BJ (cell line): ENCODE data around the gene TAF1. TPM values are rescaled to one million over a fixed set of nuclear protein-coding genes. Genes with fewer than 3 reads are reported as not detected.
"Not testable (repeated sequence)": the region's sequence is repeated elsewhere in the genome, so short reads cannot be mapped to it uniquely, and the experiment has no call there.

Source experiments
- CTCF ChIA-PET: fragments of 350-600 bp; formaldehyde crosslinking; extraction: SDS; loops from one replicate; lab custom pipeline; 2021; ENCODE audit warnings: antibody characterized with exemption, inconsistent platforms; lab: Yijun Ruan, JAX
- POLR2A ChIA-PET: fragments of 300-600 bp; sonication (Branson Sonifier 250); formaldehyde crosslinking; extraction: SDS; loops from one replicate; lab custom pipeline; 2021; ENCODE audit warnings: antibody characterized with exemption; lab: Charles Lee
- DNase-seq: peaks from one replicate; pipeline ENCODE4 v3.0.0-alpha.2; 2011; ENCODE audit warnings: low read depth
- H3K27me3 ChIP-seq: 2 replicates; pipeline ENCODE4 v1.6.0; 2011; ENCODE audit warnings: low read length; ENCODE audit not compliant: control insufficient read depth, insufficient read depth
- H3K36me3 ChIP-seq: 2 replicates; pipeline ENCODE4 v1.5.1; 2011; ENCODE audit warnings: low read length; ENCODE audit not compliant: control insufficient read depth, insufficient read depth
- H3K4me3 ChIP-seq: 2 replicates; pipeline ENCODE4 v1.5.1; 2011; ENCODE audit warnings: low read depth, mild to moderate bottlenecking, control low read depth, low read length
- polyA plus RNA-seq: library from polyadenylated mRNA; depleted of rRNA; stranded (reverse); fragments of >200 nt; gene quantifications from 2 replicates; pipeline ENCODE4 v1.2.3, GENCODE V29; 2011
- TF ChIP-seq, protein P1 (sequence below): IDR thresholded peaks from 2 replicates; pipeline ENCODE4 v1.5.1; 2011; ENCODE audit warnings: low read depth, mild to moderate bottlenecking, control low read depth, inconsistent platforms, low read length, moderate library complexity; ENCODE audit not compliant: insufficient read depth

Gene TAF1
- polyA plus RNA-seq, 1 experiment = 11.1 TPM

DNA sequence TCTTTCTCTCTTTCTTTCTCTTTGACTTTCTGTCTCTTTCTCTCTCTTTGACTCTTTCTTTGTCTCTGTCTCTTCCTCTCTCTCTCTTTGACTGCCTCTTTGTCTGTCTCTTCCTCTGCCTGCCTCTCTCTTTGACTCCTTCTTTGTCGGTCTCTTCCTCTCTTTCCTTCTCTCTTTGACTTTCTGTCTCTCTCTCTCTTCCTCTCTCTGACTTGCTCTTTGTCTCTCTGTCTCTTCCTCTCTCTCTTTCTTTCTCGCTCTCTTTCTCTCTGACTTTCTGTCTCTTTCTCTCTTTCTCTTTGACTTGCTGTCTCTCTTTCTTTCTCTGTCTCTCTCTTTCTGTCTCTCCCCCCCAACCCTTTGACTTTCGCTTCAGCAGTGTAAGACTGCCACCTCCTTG lies 130.3 kb downstream of the TAF1 start:
- TF ChIP-seq, protein P1, sequence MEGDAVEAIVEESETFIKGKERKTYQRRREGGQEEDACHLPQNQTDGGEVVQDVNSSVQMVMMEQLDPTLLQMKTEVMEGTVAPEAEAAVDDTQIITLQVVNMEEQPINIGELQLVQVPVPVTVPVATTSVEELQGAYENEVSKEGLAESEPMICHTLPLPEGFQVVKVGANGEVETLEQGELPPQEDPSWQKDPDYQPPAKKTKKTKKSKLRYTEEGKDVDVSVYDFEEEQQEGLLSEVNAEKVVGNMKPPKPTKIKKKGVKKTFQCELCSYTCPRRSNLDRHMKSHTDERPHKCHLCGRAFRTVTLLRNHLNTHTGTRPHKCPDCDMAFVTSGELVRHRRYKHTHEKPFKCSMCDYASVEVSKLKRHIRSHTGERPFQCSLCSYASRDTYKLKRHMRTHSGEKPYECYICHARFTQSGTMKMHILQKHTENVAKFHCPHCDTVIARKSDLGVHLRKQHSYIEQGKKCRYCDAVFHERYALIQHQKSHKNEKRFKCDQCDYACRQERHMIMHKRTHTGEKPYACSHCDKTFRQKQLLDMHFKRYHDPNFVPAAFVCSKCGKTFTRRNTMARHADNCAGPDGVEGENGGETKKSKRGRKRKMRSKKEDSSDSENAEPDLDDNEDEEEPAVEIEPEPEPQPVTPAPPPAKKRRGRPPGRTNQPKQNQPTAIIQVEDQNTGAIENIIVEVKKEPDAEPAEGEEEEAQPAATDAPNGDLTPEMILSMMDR = no peak
- H3K36me3 ChIP-seq = no peaks in the 10 kb centered on the region
- ChIA-PET CTCF (no interaction called here), POLR2A (no interaction called here)
- no peak overlapping the region for H3K4me3 ChIP-seq
- no peak for DNase-seq
- H3K27me3 ChIP-seq = no peaks in the 10 kb centered on the region

DNA sequence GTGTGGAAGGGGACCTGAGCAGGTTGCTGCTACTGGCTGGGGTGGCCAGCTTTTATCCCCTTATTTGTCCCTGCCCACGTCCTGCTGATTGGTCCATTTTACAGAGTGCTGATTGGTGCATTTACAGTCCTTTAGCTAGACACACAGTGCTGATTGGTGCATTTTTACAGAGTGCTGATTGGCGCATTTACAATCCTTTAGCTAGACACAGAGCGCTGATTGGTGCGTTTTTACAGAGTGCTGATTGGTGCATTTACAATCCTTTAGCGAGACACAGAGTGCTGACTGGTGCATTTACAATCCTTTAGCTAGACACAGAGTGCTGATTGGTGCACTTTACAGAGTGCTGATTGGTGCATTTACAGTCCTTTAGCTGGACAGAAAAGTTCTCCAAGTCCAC lies 135.9 kb downstream of the TAF1 start:
- H3K4me3 ChIP-seq, DNase-seq, POLR2A ChIA-PET, H3K36me3 ChIP-seq, H3K27me3 ChIP-seq, CTCF ChIA-PET: not testable (repeated sequence)

DNA sequence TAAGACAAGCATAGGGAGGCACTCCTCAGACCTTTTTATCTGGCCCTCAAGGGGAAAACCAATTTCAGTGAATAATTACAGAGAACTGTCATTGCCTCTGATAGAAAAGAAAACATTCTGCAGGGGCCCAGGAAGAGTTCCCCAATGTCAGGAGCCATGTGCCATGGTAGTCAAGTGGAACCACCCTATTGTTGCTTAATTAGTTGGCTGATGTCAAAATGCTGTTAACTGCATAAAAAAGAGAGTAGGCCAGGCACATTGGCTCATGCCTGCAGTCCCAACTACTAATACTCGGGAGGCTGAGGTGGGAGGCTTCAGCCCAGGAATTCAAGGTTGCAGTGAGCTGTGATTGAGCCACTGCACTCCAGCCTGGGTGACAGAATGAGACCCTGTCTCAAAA lies 138.2 kb downstream of the TAF1 start:
- H3K36me3 ChIP-seq = no peaks in the 10 kb centered on the region
- H3K27me3 ChIP-seq = no peaks in the 10 kb centered on the region
- POLR2A ChIA-PET = no interaction called here
- DNase-seq = no peak
- no peak overlapping the region for H3K4me3 ChIP-seq
- TF ChIP-seq, protein P1 = no peak
- CTCF ChIA-PET = no interaction called here

DNA sequence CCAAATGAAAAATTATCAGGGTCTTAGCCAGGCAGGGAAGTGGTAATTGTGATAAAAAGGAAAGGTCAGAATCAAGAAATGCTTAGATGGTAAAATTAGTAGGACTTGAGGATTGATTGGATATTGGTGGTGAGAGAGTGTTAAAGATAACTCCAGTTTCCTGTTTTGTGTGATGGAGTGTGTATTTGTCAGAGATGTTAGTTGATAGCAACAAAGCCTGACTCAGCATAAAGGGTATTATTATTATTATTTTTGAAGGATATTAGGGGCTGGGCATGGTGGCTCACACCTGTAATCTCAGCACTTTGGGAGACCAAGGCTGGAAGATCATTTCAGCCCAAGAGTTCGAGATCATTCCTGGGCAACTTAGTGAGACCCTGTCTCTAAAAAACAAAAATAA lies 143.1 kb downstream of the TAF1 start:
- Histone ChIP-seq H3K36me3 (no peaks in the 10 kb centered on the region), H3K4me3 (no peak overlapping the region), H3K27me3 (no peaks in the 10 kb centered on the region)
- TF ChIP-seq, protein P1 = no peak
- ChIA-PET POLR2A (no interaction called here), CTCF (no interaction called here)
- DNase-seq = no peak

DNA sequence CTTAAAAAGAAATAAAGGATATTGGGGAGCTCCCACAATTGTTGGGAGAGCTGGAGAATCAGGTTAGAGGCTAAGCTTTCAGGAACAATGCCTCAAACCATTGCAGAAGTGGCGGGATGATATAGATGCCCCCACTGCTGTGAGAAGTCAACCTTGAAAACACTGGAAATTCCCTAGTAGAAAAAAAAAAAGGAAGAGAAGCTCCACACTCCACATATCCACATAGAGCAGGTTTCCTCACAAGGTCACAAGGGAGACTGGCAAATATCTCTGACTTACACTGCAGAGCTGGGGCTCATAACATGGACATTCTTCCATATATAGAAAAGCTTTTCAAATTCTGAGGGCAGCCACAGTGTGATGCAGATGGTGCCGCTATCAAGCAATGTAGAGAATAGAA lies 144.0 kb downstream of the TAF1 start:
- Histone ChIP-seq H3K36me3 (no peaks in the 10 kb centered on the region), H3K4me3 (no peak overlapping the region), H3K27me3 (no peaks in the 10 kb centered on the region)
- CTCF ChIA-PET = no interaction called here
- DNase-seq = no peak
- POLR2A ChIA-PET = no interaction called here
- TF ChIP-seq, protein P1 = no peak

DNA sequence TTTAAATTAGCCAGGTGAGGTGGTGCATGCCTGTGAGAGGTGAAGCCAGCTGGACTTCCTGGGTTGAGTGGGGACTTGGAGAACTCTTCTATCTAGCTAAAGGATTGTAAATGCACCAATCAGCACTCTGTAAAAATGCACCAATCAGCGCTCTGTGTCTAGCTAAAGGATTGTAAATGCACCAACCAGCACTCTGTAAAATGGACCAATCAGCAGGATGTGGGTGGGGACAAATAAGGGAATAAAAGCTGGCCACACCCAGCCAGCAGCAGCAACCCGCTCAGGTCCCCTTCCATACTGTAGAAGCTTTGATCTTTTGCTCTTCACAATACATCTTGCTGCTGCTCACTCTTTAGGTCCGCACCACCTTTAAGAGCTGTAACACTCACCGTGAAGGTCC lies 147.6 kb downstream of the TAF1 start:
- H3K27me3 ChIP-seq, POLR2A ChIA-PET, H3K4me3 ChIP-seq, H3K36me3 ChIP-seq, DNase-seq, CTCF ChIA-PET: not testable (repeated sequence)
